ENCODE results near the gene ACTN2.
A peak's percentile ranks its signal among the peaks of the same experiment; 100 is the strongest.

ACTN2 gene

GRCh38 chr1:236774926-236775325 lies 88.6 kb downstream of the ACTN2 start:
- no peak for DNase-seq (ENCODE audit: low read depth)

- no peak for DNase-seq (ENCODE audit: low read depth)
Measured at GRCh38 chr1:236779312-236779711, 93.0 kb downstream of the ACTN2 start.

- DNase-seq (ENCODE audit: low read depth): no peak
Measured at GRCh38 chr1:236785477-236785876, 99.2 kb downstream of the ACTN2 start.

GRCh38 chr1:236786453-236786852 lies 100.2 kb downstream of the ACTN2 start:
- no peak for DNase-seq (ENCODE audit: low read depth)

GRCh38 chr1:236794585-236795034 lies 108.3 kb downstream of the ACTN2 start:
- no peak for DNase-seq (ENCODE audit: low read depth)

- peak; percentile 93 for DNase-seq (ENCODE audit: low read depth)
Measured at GRCh38 chr1:236795035-236795756, 108.9 kb downstream of the ACTN2 start, which contains the start of gene MTR. Gene MTR (plus strand): TSS chr1:236795292. CDS start chr1:236795704, 412 bp downstream.

- peak; percentile 23 for DNase-seq (ENCODE audit: low read depth)
Measured at GRCh38 chr1:236795757-236796667, 109.7 kb downstream of the ACTN2 start.

GRCh38 chr1:236799001-236799400 lies 112.7 kb downstream of the ACTN2 start:
- DNase-seq (ENCODE audit: low read depth): no peak

- no peak for DNase-seq (ENCODE audit: low read depth)
Measured at GRCh38 chr1:236800002-236800620, 113.8 kb downstream of the ACTN2 start.

GRCh38 chr1:236800623-236801022 lies 114.3 kb downstream of the ACTN2 start:
- DNase-seq (ENCODE audit: low read depth): no peak

- no peak for DNase-seq (ENCODE audit: low read depth)
Measured at GRCh38 chr1:236802264-236802663, 116.0 kb downstream of the ACTN2 start.

- DNase-seq (ENCODE audit: low read depth): no peak
Measured at GRCh38 chr1:236806634-236807033, 120.3 kb downstream of the ACTN2 start.

GRCh38 chr1:236808005-236808404 lies 121.7 kb downstream of the ACTN2 start:
- DNase-seq (ENCODE audit: low read depth): no peak

- no peak for DNase-seq (ENCODE audit: low read depth)
Measured at GRCh38 chr1:236808564-236809130, 122.3 kb downstream of the ACTN2 start.

GRCh38 chr1:236809148-236809547 lies 122.8 kb downstream of the ACTN2 start:
- DNase-seq (ENCODE audit: low read depth): no peak

GRCh38 chr1:236810018-236810417 lies 123.7 kb downstream of the ACTN2 start:
- no peak for DNase-seq (ENCODE audit: low read depth)

- DNase-seq (ENCODE audit: low read depth): no peak
Measured at GRCh38 chr1:236812334-236813030, 126.2 kb downstream of the ACTN2 start.

All from GM04503 (cell line).